Uterus (tissue), 4 donors: ENCODE measurements around the gene HLA-DQB1. TPM values are rescaled to one million over a fixed set of nuclear protein-coding genes. Genes with fewer than 3 reads are reported as not detected.
A peak's percentile ranks its signal among the peaks of the same experiment; 100 is the strongest.

ENCODE experiments used
- DNase-seq, 2 donors: peaks; one replicate each; pipeline ENCODE4 v3.0.0-alpha.2; 2019 to 2020
- H3K27ac ChIP-seq, 2 donors: fragments of 200-600 bp; sonication (generic); 1 replicate in 1 of 2; 2 replicates in 1 of 2; pipeline ENCODE4 v1.5.1; 2016 to 2018
- H3K27me3 ChIP-seq, 2 donors: fragments of 200-600 bp; sonication (generic); one replicate each; pipeline ENCODE4 v1.5.1; 2018 to 2019; ENCODE audit warnings: control low read depth in 1 of 2
- H3K36me3 ChIP-seq, 2 donors: fragments of 200-600 bp; sonication (generic); one replicate each; pipeline ENCODE4 v1.5.1; 2019; ENCODE audit warnings: control low read depth in 1 of 2
- H3K4me1 ChIP-seq, 2 donors: fragments of 200-600 bp; sonication (generic); one replicate each; pipeline ENCODE4 v1.5.1; 2018 to 2019; ENCODE audit warnings: control low read depth in 1 of 2
- H3K4me3 ChIP-seq, 2 donors: fragments of 200-600 bp; sonication (generic); 1 replicate in 1 of 2; 2 replicates in 1 of 2; pipeline ENCODE4 v1.5.1; 2018 to 2019; ENCODE audit warnings: mild to moderate bottlenecking in 1 of 2
- H3K9me3 ChIP-seq, 2 donors: fragments of 200-600 bp; sonication (generic); one replicate each; pipeline ENCODE4 v1.5.1; 2019; ENCODE audit warnings: control low read depth in 1 of 2
- CTCF ChIP-seq, 4 experiments: fragments of 200-600 bp in 2 of 4; fragments of 450-650 bp in 2 of 4; sonication (generic) in 2 of 4; IDR thresholded peaks; one replicate each; pipeline ENCODE4 v1.5.1; 2016 to 2019; ENCODE audit warnings: antibody characterized with exemption in 4 of 4, mild to moderate bottlenecking in 2 of 4, moderate library complexity in 1 of 4
- POLR2A ChIP-seq, 2 donors: fragments of 450-650 bp; IDR thresholded peaks; one replicate each; pipeline ENCODE4 v1.6.1; 2016; ENCODE audit warnings: antibody characterized with exemption in 2 of 2, mild to moderate bottlenecking in 1 of 2, moderate library complexity in 1 of 2
- intact Hi-C: fragments of 100-400 bp; cut with DNase I; formaldehyde crosslinking; loops from one replicate; pipeline ENCODE4 v1.15.1; 2023; ENCODE audit warnings: low total_unique reads
- total RNA-seq, 4 donors: library from RNA; depleted of rRNA in 3 of 4; stranded (reverse); fragments of >200 nt in 3 of 4; gene quantifications; one replicate each; pipeline versions ENCODE4 v1.1.0 to v1.2.4, GENCODE V29; 2014 to 2023
- donor health status: DM: yes; HTN: yes; CAD: no.

The HLA-DQB1 gene
- total RNA-seq, 4 donors from 2014 or later, result 4.9 to 31.2 (median 17.9) TPM; not detected in 1

- H3K4me1 ChIP-seq, result no peaks in the 10 kb centered on the region
- H3K27ac ChIP-seq, result peak overlapping the region in 1 of 2 donors; percentile 49
- no peaks in the 10 kb centered on the region for H3K27me3 ChIP-seq
- H3K36me3 ChIP-seq, result no peaks in the 10 kb centered on the region
- TF ChIP-seq POLR2A (IDR thresholded peaks at IDR 0.05), result peak in 1 of 2 donors; percentile 47
- TF ChIP-seq CTCF (IDR thresholded peaks at IDR 0.05), result no peak
- no peaks in the 10 kb centered on the region for H3K9me3 ChIP-seq
- no peak overlapping the region for H3K4me3 ChIP-seq
- intact Hi-C loops, result no loop called here
- peak in 1 of 2 donors; percentile 28 for DNase-seq
Measured at GRCh38 chr6:32668226-32668747, 1.8 kb upstream of the HLA-DQB1 start.

DNA sequence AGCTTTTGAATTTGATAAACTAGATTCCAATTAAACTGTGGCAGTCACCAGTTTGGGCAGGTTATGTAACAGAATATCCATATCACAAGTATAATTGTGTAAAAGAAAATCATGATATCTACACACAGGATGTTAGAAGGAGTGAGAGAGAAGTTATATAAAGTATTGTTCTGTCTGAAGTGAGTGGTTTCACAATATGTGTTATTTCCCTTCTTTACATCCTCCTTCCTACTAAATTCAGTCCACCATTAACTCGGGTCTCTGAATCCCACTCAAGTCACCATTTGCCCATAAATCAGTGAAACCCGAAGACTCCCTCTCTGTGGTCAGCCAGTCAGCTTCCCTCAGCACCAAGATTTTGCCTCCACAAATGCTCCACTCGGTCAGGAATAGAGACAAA lies 796 bp downstream of the HLA-DQB1 start:
- intact Hi-C loops, result no loop called here
- Histone ChIP-seq H3K4me3 (no peak overlapping the region), H3K4me1 (no peaks in the 10 kb centered on the region), H3K27ac (no peak overlapping the region), H3K27me3 (no peaks in the 10 kb centered on the region), H3K9me3 (no peaks in the 10 kb centered on the region), H3K36me3 (no peaks in the 10 kb centered on the region)
- TF ChIP-seq POLR2A (IDR thresholded peaks at IDR 0.05), result no peak
- no peak for TF ChIP-seq CTCF (IDR thresholded peaks at IDR 0.05)
- DNase-seq, result no peak

GRCh38 chr6:32664827-32665362 lies 1.6 kb downstream of the HLA-DQB1 start:
- H3K4me1 ChIP-seq, result no peaks in the 10 kb centered on the region
- TF ChIP-seq POLR2A (IDR thresholded peaks at IDR 0.05), result no peak
- no peak for TF ChIP-seq CTCF (IDR thresholded peaks at IDR 0.05)
- no peaks in the 10 kb centered on the region for H3K27me3 ChIP-seq
- peak in 1 of 2 donors; percentile 26 for DNase-seq
- no peaks in the 10 kb centered on the region for H3K36me3 ChIP-seq
- H3K4me3 ChIP-seq, result no peak overlapping the region
- no peak overlapping the region for H3K27ac ChIP-seq
- no peaks in the 10 kb centered on the region for H3K9me3 ChIP-seq
- intact Hi-C loops, result loop anchor here (5.0 kb wide), 1 partner anchor 97 kb away; the partner anchor contains the start of gene HLA-DQB2

DNA sequence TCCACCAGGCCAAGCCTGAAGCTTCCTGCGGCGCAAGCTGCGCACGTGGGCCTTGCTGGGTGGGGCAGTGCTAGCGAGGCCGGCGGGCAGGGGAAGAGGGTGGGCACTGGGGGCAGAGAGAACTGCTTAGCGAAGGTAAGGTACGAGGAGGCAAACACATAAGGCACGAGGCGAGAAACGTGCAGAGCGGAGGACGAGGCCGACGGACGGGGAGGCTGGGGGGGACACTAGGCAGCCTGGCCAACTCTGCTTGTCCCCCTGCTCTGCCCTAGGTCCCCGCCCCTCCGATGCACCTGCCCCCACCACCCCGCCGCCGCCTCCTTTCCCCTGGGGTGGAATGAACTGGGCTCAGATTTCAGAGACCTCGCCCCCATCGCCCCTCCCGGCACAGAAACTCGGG lies 2.1 kb downstream of the HLA-DQB1 start:
- Histone ChIP-seq H3K4me1 (no peaks in the 10 kb centered on the region), H3K36me3 (no peaks in the 10 kb centered on the region), H3K9me3 (no peaks in the 10 kb centered on the region), H3K27me3 (no peaks in the 10 kb centered on the region), H3K27ac (no peak overlapping the region), H3K4me3 (no peak overlapping the region)
- intact Hi-C loops, result loop anchor here (5.0 kb wide), 1 partner anchor 98 kb away; the partner anchor contains the start of gene HLA-DQB2
- DNase-seq, result no peak
- no peak for TF ChIP-seq CTCF (IDR thresholded peaks at IDR 0.05)
- no peak for TF ChIP-seq POLR2A (IDR thresholded peaks at IDR 0.05)

GRCh38 chr6:32662836-32663235 lies 3.6 kb downstream of the HLA-DQB1 start:
- DNase-seq, result no peak
- no peaks in the 10 kb centered on the region for H3K9me3 ChIP-seq
- intact Hi-C loops, result loop anchor here (5.0 kb wide), 1 partner anchor 99 kb away; the partner anchor contains the start of gene HLA-DQB2
- no peaks in the 10 kb centered on the region for H3K36me3 ChIP-seq
- TF ChIP-seq POLR2A (IDR thresholded peaks at IDR 0.05), result no peak
- TF ChIP-seq CTCF (IDR thresholded peaks at IDR 0.05), result no peak
- H3K27ac ChIP-seq, result no peak overlapping the region
- H3K4me3 ChIP-seq, result no peak overlapping the region
- H3K4me1 ChIP-seq, result no peaks in the 10 kb centered on the region
- no peaks in the 10 kb centered on the region for H3K27me3 ChIP-seq
